HCT116 (cell line): ENCODE measurements around the gene ANKRD55.

Source experiments
- ATF3 ChIP-seq: IDR thresholded peaks from 2 replicates; pipeline ENCODE4 v1.6.1; 2012
- EGR1 ChIP-seq: IDR thresholded peaks from 2 replicates; pipeline ENCODE4 v1.6.1; 2012; ENCODE audit warnings: low read depth
- ELF1 ChIP-seq: IDR thresholded peaks from 2 replicates; pipeline ENCODE4 v1.6.1; 2012; ENCODE audit warnings: low read depth, borderline replicate concordance
- EZH2phosphoT487 ChIP-seq: fragments of 200-600 bp; IDR thresholded peaks from 2 replicates; pipeline ENCODE4 v1.6.1; 2018; ENCODE audit warnings: antibody characterized with exemption, borderline replicate concordance
- POLR2A ChIP-seq: IDR thresholded peaks from 2 replicates; pipeline ENCODE4 v1.7.0; 2011; ENCODE audit warnings: borderline replicate concordance; ENCODE audit not compliant: insufficient read depth, insufficient read length; ENCODE audit errors: extremely low read depth
- POLR2AphosphoS5 ChIP-seq: IDR thresholded peaks from 2 replicates; pipeline ENCODE4 v1.6.1; 2011; ENCODE audit warnings: mild to moderate bottlenecking, low read depth, low read length, moderate library complexity
- SIN3A ChIP-seq: IDR thresholded peaks from 2 replicates; pipeline ENCODE4 v1.6.1; 2012; ENCODE audit warnings: low read depth
- SP1 ChIP-seq: IDR thresholded peaks from 2 replicates; pipeline ENCODE4 v1.6.1; 2012; ENCODE audit warnings: low read depth
- TCF7L2 ChIP-seq: IDR thresholded peaks from 2 replicates; pipeline ENCODE4 v1.7.0; 2011; ENCODE audit warnings: borderline replicate concordance, inconsistent platforms; ENCODE audit not compliant: insufficient read depth, insufficient read length; ENCODE audit errors: extremely low read depth
- YY1 ChIP-seq: IDR thresholded peaks from 2 replicates; pipeline ENCODE4 v1.6.1; 2011; ENCODE audit warnings: low read length, low read depth, moderate library complexity, mild to moderate bottlenecking; ENCODE audit not compliant: insufficient replicate concordance; ENCODE audit errors: extremely low read depth
- ZFX ChIP-seq: fragments of 450-650 bp; IDR thresholded peaks from 2 replicates; pipeline ENCODE4 v1.6.1; 2017
- ZNF274 ChIP-seq: fragments of 200-500 bp; sonication (Bioruptor generic); IDR thresholded peaks from 2 replicates; pipeline ENCODE4 v1.6.1; 2014; ENCODE audit warnings: mild to moderate bottlenecking, low read depth, low read length, inconsistent platforms
- TF ChIP-seq, protein P1 (sequence below), 3 experiments: fragments of 200-600 bp in 1 of 3; sonication (generic) in 1 of 3; IDR thresholded peaks in 2 of 3; conservative IDR thresholded peaks in 1 of 3; 2 replicates each; pipeline ENCODE4 v1.5.1; 2012 to 2017; ENCODE audit warnings: low read depth in 2 of 3, low read length in 2 of 3, antibody characterized with exemption in 1 of 3, borderline replicate concordance in 1 of 3, control low read depth in 1 of 3, mild to moderate bottlenecking in 1 of 3, mixed read lengths in 1 of 3, mixed run types in 1 of 3, moderate library complexity in 1 of 3; ENCODE audit not compliant: insufficient read depth in 1 of 3

- TF ChIP-seq, protein P1, sequence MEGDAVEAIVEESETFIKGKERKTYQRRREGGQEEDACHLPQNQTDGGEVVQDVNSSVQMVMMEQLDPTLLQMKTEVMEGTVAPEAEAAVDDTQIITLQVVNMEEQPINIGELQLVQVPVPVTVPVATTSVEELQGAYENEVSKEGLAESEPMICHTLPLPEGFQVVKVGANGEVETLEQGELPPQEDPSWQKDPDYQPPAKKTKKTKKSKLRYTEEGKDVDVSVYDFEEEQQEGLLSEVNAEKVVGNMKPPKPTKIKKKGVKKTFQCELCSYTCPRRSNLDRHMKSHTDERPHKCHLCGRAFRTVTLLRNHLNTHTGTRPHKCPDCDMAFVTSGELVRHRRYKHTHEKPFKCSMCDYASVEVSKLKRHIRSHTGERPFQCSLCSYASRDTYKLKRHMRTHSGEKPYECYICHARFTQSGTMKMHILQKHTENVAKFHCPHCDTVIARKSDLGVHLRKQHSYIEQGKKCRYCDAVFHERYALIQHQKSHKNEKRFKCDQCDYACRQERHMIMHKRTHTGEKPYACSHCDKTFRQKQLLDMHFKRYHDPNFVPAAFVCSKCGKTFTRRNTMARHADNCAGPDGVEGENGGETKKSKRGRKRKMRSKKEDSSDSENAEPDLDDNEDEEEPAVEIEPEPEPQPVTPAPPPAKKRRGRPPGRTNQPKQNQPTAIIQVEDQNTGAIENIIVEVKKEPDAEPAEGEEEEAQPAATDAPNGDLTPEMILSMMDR (IDR thresholded peaks at IDR 0.05 in 2 of 3, conservative IDR thresholded peaks at IDR 0.05 in 1 of 3; ENCODE audit: borderline replicate concordance in 1 of 3, insufficient read depth in 1 of 3, low read depth in 2 of 3, low read length in 2 of 3) = no peak
- TF ChIP-seq EZH2phosphoT487 (no peak), SIN3A (no peak), YY1 (no peak), EGR1 (no peak), POLR2AphosphoS5 (no peak), TCF7L2 (no peak), ZNF274 (no peak), ATF3 (no peak), POLR2A (no peak), ELF1 (no peak), ZFX (no peak), SP1 (no peak)
These were observed 49.1 kb upstream of the ANKRD55 start for GRCh38 chr5:56282216-56282615.
